CD4-positive, CD25-positive, alpha-beta regulatory T cell (primary cell): ENCODE measurements around the gene PRKG1. TPM values are rescaled to one million over a fixed set of nuclear protein-coding genes. Genes with fewer than 3 reads are reported as not detected.
A peak's percentile ranks its signal among the peaks of the same experiment; 100 is the strongest.

Source experiments
- ATAC-seq, 2 donors: fragments of 150-1000 bp; cut with Tn5 transposase; one replicate each; pipeline ENCODE4 v1.10.0; 2021; ENCODE audit warnings: low read depth in 2 of 2, moderate number of reproducible peaks in 2 of 2, moderate library complexity in 1 of 2
- DNase-seq, 3 donors: peaks; one replicate each; pipeline versions ENCODE4 v3.0.0 to v3.0.0-alpha.2; 2012 to 2022; ENCODE audit warnings: mixed read lengths in 1 of 3
- H3K27ac ChIP-seq: one replicate; pipeline ENCODE4 v1.7.0; 2013; ENCODE audit warnings: mild to moderate bottlenecking, low read length; ENCODE audit not compliant: insufficient read depth, poor library complexity, severe bottlenecking
- H3K27me3 ChIP-seq: one replicate; pipeline ENCODE4 v1.7.0; 2013; ENCODE audit warnings: low read length; ENCODE audit not compliant: control insufficient read depth, insufficient read depth
- H3K36me3 ChIP-seq: one replicate; pipeline ENCODE4 v1.7.0; 2013; ENCODE audit warnings: mild to moderate bottlenecking, low read length, moderate library complexity; ENCODE audit not compliant: control insufficient read depth, insufficient read depth
- H3K4me1 ChIP-seq: 2 replicates; pipeline ENCODE4 v1.7.0; 2013; ENCODE audit warnings: mild to moderate bottlenecking, low read length; ENCODE audit not compliant: insufficient read depth, control insufficient read depth, poor library complexity, severe bottlenecking
- H3K4me3 ChIP-seq: one replicate; pipeline ENCODE4 v1.7.0; 2013; ENCODE audit warnings: low read depth, mild to moderate bottlenecking, low read length, moderate library complexity
- H3K9me3 ChIP-seq, 2 experiments: 1 replicate in 1 of 2; 2 replicates in 1 of 2; pipeline ENCODE4 v1.7.0; 2013; ENCODE audit warnings: low read length in 2 of 2, mild to moderate bottlenecking in 1 of 2, moderate library complexity in 1 of 2; ENCODE audit not compliant: control insufficient read depth in 2 of 2
- H3K27ac Mint-ChIP-seq, 3 donors: one replicate each; pipeline ENCODE4 v1.8.0; 2020 to 2022; ENCODE audit warnings: mild to moderate bottlenecking in 3 of 3, mixed read lengths in 3 of 3, moderate library complexity in 2 of 3
- H3K27me3 Mint-ChIP-seq: one replicate; pipeline ENCODE4 v1.8.0; 2022; ENCODE audit warnings: mild to moderate bottlenecking, mixed read lengths
- H3K36me3 Mint-ChIP-seq: one replicate; pipeline ENCODE4 v1.8.0; 2020; ENCODE audit warnings: mixed read lengths
- H3K4me1 Mint-ChIP-seq, 4 donors: one replicate each; pipeline ENCODE4 v1.8.0; 2020 to 2022; ENCODE audit warnings: mixed read lengths in 4 of 4, mild to moderate bottlenecking in 1 of 4
- H3K4me3 Mint-ChIP-seq, 4 donors: one replicate each; pipeline ENCODE4 v1.8.0; 2020 to 2022; ENCODE audit warnings: mild to moderate bottlenecking in 4 of 4, mixed read lengths in 4 of 4, moderate library complexity in 3 of 4
- H3K9me3 Mint-ChIP-seq, 7 donors: one replicate each; pipeline ENCODE4 v1.8.0; 2020 to 2022; ENCODE audit warnings: mixed read lengths in 7 of 7, mild to moderate bottlenecking in 3 of 7, moderate library complexity in 2 of 7
- polyA plus RNA-seq, 4 donors: library from polyadenylated mRNA; unstranded; fragments of 300-500 nt; fragmentation: Illumina TruSeq; gene quantifications; one replicate each; pipeline ENCODE4 v1.2.3, GENCODE V29; 2021
- total RNA-seq: library from RNA; stranded (reverse); gene quantifications from one replicate; pipeline ENCODE4 v1.2.3, GENCODE V29; 2022

Gene PRKG1
- total and polyA plus RNA-seq, 5 donors from 2014 or later, result 0.30 TPM; not detected in 4

DNA sequence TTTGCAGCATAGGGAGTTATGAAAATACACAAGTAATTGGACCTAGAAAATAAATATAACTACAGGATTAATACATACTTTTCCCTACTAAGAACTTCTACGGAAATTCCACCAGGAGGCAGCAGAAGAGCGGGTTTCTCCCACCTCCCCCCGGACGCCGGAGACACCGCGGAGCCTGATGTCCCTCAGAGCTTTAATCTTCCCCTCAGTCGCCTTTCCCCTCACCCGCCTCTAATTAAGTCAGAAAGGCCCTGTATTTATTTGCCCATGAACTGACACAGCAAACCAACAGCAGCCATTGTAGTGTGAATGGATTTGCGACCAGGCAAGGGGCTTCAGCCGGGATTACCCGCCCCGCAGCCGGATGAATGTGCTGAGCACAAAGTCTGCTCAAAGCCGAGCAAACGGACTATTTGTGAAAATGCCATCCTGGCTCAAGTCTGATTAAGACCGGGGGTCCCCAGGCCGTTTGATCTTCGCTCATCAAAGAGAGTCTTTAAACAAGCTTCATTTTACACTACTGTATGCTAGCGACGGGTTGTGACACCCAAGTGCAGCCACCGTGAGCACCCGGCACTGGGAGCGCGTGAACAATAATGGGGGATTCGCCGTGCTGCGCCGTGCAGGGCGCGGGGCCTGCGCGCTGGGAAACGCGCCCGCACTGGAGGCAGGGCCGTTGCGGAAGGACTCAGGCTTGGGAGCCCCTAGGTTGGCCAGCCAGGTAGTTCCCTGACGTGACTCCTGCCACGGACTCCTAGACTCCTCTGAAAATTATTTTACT lies 1234.2 kb downstream of the PRKG1 start:
- no peak overlapping the region for H3K4me3 ChIP-seq
- ATAC-seq (no peak), DNase-seq (peak in 1 of 3 donors; percentile 4)
- H3K36me3 ChIP-seq, result no peaks in the 10 kb centered on the region
- no peak overlapping the region for H3K27ac Mint-ChIP-seq
- H3K9me3 ChIP-seq, result no peaks in the 10 kb centered on the region
- H3K36me3 Mint-ChIP-seq, result no peaks in the 10 kb centered on the region
- peaks cover 0 to 3% (median 0%) of the 10 kb centered on the region in 4 donors for H3K4me1 Mint-ChIP-seq
- peaks cover 23% of the 10 kb centered on the region for H3K27me3 Mint-ChIP-seq
- H3K27me3 ChIP-seq, result peaks cover 9% of the 10 kb centered on the region
- H3K9me3 Mint-ChIP-seq, result peaks cover 0 to 3% (median 0%) of the 10 kb centered on the region in 7 donors
- no peak overlapping the region for H3K4me3 Mint-ChIP-seq
- no peaks in the 10 kb centered on the region for H3K4me1 ChIP-seq
- H3K27ac ChIP-seq, result no peak overlapping the region

DNA sequence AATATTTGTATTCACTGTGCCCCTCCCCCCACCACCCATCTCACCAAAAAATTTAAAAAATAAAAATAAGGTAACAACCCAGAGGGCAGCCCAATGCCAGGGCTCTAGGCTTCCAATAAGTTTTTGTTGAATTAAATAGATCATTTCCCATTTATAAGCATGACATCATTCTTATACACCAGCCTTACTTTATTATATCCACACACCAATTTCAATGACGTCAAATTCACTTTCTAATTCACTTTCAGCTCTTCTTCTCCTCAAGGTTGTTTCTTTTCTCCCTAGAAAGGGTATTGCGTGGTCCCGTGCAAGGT lies 1238.6 kb downstream of the PRKG1 start:
- no peaks in the 10 kb centered on the region for H3K9me3 ChIP-seq
- Mint-ChIP-seq H3K27me3 (peaks cover 53% of the 10 kb centered on the region), H3K36me3 (no peaks in the 10 kb centered on the region), H3K4me1 (peaks cover 0 to 5% (median under 1%) of the 10 kb centered on the region in 4 donors), H3K9me3 (peaks cover 0 to 5% (median 0%) of the 10 kb centered on the region in 7 donors), H3K4me3 (no peak overlapping the region), H3K27ac (no peak overlapping the region)
- DNase-seq, result no peak
- H3K36me3 ChIP-seq, result no peaks in the 10 kb centered on the region
- H3K4me1 ChIP-seq, result no peaks in the 10 kb centered on the region
- H3K4me3 ChIP-seq, result no peak overlapping the region
- H3K27ac ChIP-seq, result no peak overlapping the region
- ATAC-seq, result no peak
- H3K27me3 ChIP-seq, result peaks cover 9% of the 10 kb centered on the region

DNA sequence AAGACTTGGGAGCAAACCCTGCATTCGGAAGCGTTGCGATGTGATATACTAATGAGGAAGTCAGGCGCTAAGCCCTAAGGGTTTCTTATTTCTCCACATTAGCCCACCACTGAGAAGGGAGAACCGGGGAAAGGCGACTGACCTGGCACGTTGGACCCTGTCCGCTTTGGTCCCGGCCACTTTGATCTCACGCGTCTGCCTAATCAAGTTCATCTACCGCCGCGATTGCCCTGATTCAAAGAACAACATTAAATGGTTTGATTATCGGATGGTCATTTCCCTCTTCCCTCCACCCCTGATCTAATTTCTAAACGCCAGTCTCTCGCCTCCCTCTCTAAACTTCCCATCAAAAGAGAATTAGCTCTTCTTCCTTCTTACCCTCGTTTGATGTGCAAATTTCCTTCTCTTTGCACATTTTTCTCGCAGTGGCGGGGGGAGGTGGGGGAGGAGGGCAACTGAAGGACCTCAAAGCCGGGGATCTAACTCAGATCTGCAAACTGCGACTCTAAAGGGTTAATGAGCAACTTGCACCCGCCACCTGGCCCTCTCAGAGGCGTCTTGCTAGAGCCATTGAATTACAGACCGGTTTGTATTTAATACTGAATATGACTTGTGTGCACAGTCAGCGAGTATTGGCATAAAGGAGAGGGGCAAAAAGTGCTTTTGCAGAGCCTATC lies 1239.1 kb downstream of the PRKG1 start:
- Mint-ChIP-seq H3K36me3 (no peaks in the 10 kb centered on the region), H3K27ac (no peak overlapping the region), H3K4me3 (no peak overlapping the region), H3K27me3 (peaks cover 48% of the 10 kb centered on the region), H3K4me1 (peaks cover 0 to 5% (median under 1%) of the 10 kb centered on the region in 4 donors), H3K9me3 (peaks cover 0 to 5% (median 0%) of the 10 kb centered on the region in 7 donors)
- no peak overlapping the region for H3K4me3 ChIP-seq
- H3K27ac ChIP-seq, result no peak overlapping the region
- peaks cover 9% of the 10 kb centered on the region for H3K27me3 ChIP-seq
- DNase-seq (no peak), ATAC-seq (no peak)
- no peaks in the 10 kb centered on the region for H3K36me3 ChIP-seq
- H3K9me3 ChIP-seq, result no peaks in the 10 kb centered on the region
- no peaks in the 10 kb centered on the region for H3K4me1 ChIP-seq

DNA sequence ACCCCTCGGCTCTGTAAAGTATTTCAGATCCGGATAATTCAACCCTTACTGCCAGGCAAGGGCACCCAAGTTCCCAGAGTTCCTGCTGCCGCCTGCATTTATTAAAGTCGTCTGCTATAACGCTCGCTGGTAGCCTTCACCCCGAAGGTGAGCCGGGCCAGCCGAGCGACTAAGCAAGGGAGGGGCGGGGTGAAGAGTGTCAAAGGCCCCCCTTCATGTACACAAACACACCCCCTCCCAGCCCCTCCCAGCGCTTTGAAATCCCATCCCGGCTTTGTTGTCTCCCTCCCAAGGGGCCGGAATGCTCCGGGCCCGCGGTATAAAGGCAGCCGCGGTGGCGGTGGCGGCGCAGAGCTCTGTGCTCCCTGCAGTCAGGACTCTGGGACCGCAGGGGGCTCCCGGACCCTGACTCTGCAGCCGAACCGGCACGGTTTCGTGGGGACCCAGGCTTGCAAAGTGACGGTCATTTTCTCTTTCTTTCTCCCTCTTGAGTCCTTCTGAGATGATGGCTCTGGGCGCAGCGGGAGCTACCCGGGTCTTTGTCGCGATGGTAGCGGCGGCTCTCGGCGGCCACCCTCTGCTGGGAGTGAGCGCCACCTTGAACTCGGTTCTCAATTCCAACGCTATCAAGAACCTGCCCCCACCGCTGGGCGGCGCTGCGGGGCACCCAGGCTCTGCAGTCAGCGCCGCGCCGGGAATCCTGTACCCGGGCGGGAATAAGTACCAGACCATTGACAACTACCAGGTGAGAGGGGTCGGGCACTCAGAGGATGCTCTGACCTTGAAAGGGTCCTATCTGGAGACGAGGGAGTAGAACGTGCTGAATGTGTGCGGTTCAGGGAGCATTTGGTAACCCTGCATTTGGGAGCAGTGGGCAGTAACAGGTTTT lies 1239.9 kb downstream of the PRKG1 start, which contains the start of gene DKK1:
Gene DKK1 (plus strand): TSS at position 349 of the 889 bp plus-strand sequence. CDS start 154 bp downstream, at position 503.
- H3K4me1 ChIP-seq, result no peaks in the 10 kb centered on the region
- Mint-ChIP-seq H3K27ac (no peak within 1 kb of the TSS), H3K4me3 (no peak within 1 kb of the TSS), H3K36me3 (no peaks in the 10 kb centered on the region), H3K9me3 (peaks cover 0 to 5% (median 0%) of the 10 kb centered on the region in 7 donors), H3K4me1 (peaks cover 0 to 5% (median under 1%) of the 10 kb centered on the region in 4 donors), H3K27me3 (peaks cover 42% of the 10 kb centered on the region)
- no peak for DNase-seq
- H3K9me3 ChIP-seq, result no peaks in the 10 kb centered on the region
- H3K4me3 ChIP-seq, result no peak within 1 kb of the TSS
- no peak within 1 kb of the TSS for H3K27ac ChIP-seq
- ATAC-seq, result no peak
- peaks cover 9% of the 10 kb centered on the region for H3K27me3 ChIP-seq
- H3K36me3 ChIP-seq, result no peaks in the 10 kb centered on the region

DNA sequence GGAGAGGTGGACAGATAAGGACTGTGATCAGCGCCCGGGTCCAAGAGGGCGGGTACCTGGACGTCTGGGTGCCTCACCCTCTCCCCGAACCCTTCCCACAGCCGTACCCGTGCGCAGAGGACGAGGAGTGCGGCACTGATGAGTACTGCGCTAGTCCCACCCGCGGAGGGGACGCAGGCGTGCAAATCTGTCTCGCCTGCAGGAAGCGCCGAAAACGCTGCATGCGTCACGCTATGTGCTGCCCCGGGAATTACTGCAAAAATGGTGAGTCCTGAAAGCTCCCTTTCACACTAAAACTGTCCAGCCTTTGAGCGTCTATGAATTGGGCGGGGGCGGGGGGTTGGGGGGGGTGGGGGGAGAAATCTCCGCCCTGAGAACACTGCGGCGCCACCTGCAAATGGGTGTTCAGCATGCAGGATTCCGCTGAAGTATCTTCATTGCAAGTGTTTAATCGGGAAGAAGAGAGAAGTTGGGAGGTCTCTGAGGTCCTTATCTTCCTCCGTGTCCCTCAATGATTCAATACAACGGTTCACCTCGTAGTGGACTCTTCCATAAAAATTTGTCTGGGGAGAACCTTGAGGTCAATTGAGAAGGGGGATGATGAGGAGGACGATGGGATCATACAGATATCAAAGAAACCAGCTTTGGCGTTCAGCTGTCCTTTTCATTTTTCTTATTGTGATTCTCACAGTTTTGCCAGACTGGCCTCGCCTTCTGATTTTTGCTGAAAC lies 1240.7 kb downstream of the PRKG1 start:
- Mint-ChIP-seq H3K4me3 (no peak overlapping the region), H3K4me1 (peaks cover 0 to 5% (median under 1%) of the 10 kb centered on the region in 4 donors), H3K27ac (no peak overlapping the region), H3K9me3 (peaks cover 0 to 4% (median 1%) of the 10 kb centered on the region in 7 donors), H3K36me3 (no peaks in the 10 kb centered on the region), H3K27me3 (peaks cover 42% of the 10 kb centered on the region)
- ATAC-seq (no peak), DNase-seq (no peak)
- Histone ChIP-seq H3K4me3 (no peak overlapping the region), H3K27ac (no peak overlapping the region), H3K4me1 (no peaks in the 10 kb centered on the region), H3K9me3 (no peaks in the 10 kb centered on the region), H3K36me3 (no peaks in the 10 kb centered on the region), H3K27me3 (peaks cover 6% of the 10 kb centered on the region)

DNA sequence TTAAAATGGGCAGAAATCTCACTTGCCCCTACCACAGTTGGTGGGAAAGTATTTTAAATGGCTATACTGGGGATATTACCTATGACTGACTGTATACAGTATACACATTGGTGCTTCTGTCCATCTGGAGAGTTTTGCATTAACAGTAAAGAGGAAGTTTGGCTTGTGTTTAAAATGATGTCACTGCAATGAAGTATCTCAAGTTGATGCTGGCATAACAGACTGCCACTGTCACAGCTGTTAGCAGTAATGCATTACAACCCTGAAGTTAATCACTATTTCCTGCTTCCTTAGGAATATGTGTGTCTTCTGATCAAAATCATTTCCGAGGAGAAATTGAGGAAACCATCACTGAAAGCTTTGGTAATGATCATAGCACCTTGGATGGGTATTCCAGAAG lies 1241.7 kb downstream of the PRKG1 start:
- Histone ChIP-seq H3K4me3 (no peak overlapping the region), H3K36me3 (no peaks in the 10 kb centered on the region), H3K9me3 (no peaks in the 10 kb centered on the region), H3K27ac (no peak overlapping the region), H3K4me1 (no peaks in the 10 kb centered on the region), H3K27me3 (peaks cover 6% of the 10 kb centered on the region)
- ATAC-seq, result no peak
- Mint-ChIP-seq H3K36me3 (no peaks in the 10 kb centered on the region), H3K4me1 (peaks cover 0 to 5% (median under 1%) of the 10 kb centered on the region in 4 donors), H3K27me3 (peaks cover 42% of the 10 kb centered on the region), H3K27ac (no peak overlapping the region), H3K9me3 (peaks cover 0 to 4% (median 1%) of the 10 kb centered on the region in 7 donors), H3K4me3 (no peak overlapping the region)
- DNase-seq, result no peak

DNA sequence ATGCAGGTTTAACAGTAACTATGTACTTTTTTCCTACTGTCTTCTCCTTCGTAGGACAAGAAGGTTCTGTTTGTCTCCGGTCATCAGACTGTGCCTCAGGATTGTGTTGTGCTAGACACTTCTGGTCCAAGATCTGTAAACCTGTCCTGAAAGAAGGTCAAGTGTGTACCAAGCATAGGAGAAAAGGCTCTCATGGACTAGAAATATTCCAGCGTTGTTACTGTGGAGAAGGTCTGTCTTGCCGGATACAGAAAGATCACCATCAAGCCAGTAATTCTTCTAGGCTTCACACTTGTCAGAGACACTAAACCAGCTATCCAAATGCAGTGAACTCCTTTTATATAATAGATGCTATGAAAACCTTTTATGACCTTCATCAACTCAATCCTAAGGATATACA lies 1242.2 kb downstream of the PRKG1 start:
- H3K4me1 Mint-ChIP-seq, result peaks cover 0 to 5% (median under 1%) of the 10 kb centered on the region in 4 donors
- no peaks in the 10 kb centered on the region for H3K36me3 Mint-ChIP-seq
- peaks cover 6% of the 10 kb centered on the region for H3K27me3 ChIP-seq
- no peak overlapping the region for H3K4me3 ChIP-seq
- no peaks in the 10 kb centered on the region for H3K36me3 ChIP-seq
- H3K9me3 ChIP-seq, result no peaks in the 10 kb centered on the region
- no peak overlapping the region for H3K27ac Mint-ChIP-seq
- no peak for ATAC-seq
- no peak overlapping the region for H3K27ac ChIP-seq
- H3K27me3 Mint-ChIP-seq, result peaks cover 38% of the 10 kb centered on the region
- H3K9me3 Mint-ChIP-seq, result peaks cover 0 to 4% (median 2%) of the 10 kb centered on the region in 7 donors
- no peak for DNase-seq
- no peaks in the 10 kb centered on the region for H3K4me1 ChIP-seq
- H3K4me3 Mint-ChIP-seq, result no peak overlapping the region
